K562 (cell line): Measurements from ENCODE around the gene PRM3. TPM values are rescaled to one million over a fixed set of nuclear protein-coding genes. Genes with fewer than 3 reads are reported as not detected.

Source experiments
- BRD4 ChIP-seq: fragments of 200-600 bp; sonication (generic); IDR thresholded peaks from 2 replicates; pipeline ENCODE4 v1.6.1; 2017; ENCODE audit warnings: inconsistent platforms
- CBX8 ChIP-seq: fragments of 200-600 bp; sonication (generic); IDR thresholded peaks from 2 replicates; pipeline ENCODE4 v1.6.1; 2012; ENCODE audit warnings: borderline replicate concordance, mixed run types, low read depth, mild to moderate bottlenecking, moderate library complexity, mixed read lengths, low read length, control low read depth, inconsistent platforms; ENCODE audit not compliant: poor library complexity, severe bottlenecking; ENCODE audit errors: extremely low read depth
- CCAR2 ChIP-seq: fragments of 200-400 bp; formaldehyde crosslinking; IDR thresholded peaks from 2 replicates; pipeline ENCODE4 v1.6.1; 2017; ENCODE audit warnings: mild to moderate bottlenecking, low read depth, low read length
- DPF2 ChIP-seq: fragments of 450-650 bp; IDR thresholded peaks from 2 replicates; pipeline ENCODE4 v1.6.1; 2016
- GTF2E2 ChIP-seq: fragments of 200-800 bp; sonication (Bioruptor generic); IDR thresholded peaks from 2 replicates; pipeline ENCODE4 v1.6.1; 2016; ENCODE audit warnings: missing genetic modification characterization, missing compliant biosample characterization
- HMG20A ChIP-seq: fragments of 450-650 bp; formaldehyde crosslinking; conservative IDR thresholded peaks from 2 replicates; pipeline ENCODE4 v1.4.0; 2020; ENCODE audit warnings: mild to moderate bottlenecking, mixed read lengths
- IFI16 ChIP-seq: fragments of 250-450 bp; sonication (Bioruptor Pico); IDR thresholded peaks from 2 replicates; pipeline ENCODE4 v2.1.2; 2022; ENCODE audit warnings: mild to moderate bottlenecking, inconsistent platforms
- KLF13 ChIP-seq: fragments of 450-650 bp; IDR thresholded peaks from 2 replicates; pipeline ENCODE4 v1.6.1; 2016; ENCODE audit warnings: missing genetic modification characterization, low read depth, mild to moderate bottlenecking, missing compliant biosample characterization, moderate library complexity, borderline replicate concordance
- MAFK ChIP-seq: IDR thresholded peaks from 2 replicates; pipeline ENCODE4 v1.6.1; 2011; ENCODE audit warnings: low read length, improper control_type of control experiment
- MCM3 ChIP-seq: fragments of 450-650 bp; IDR thresholded peaks from 2 replicates; pipeline ENCODE4 v1.6.1; 2016
- RNF2 ChIP-seq: sonication (generic); IDR thresholded peaks from 2 replicates; pipeline ENCODE4 v1.6.1; 2016
- SIX5 ChIP-seq, 2 experiments: IDR thresholded peaks; 2 replicates each; pipeline ENCODE4 v1.6.1; 2011; ENCODE audit warnings: low read length in 2 of 2, borderline replicate concordance in 1 of 2, low read depth in 1 of 2, mild to moderate bottlenecking in 1 of 2, moderate library complexity in 1 of 2; ENCODE audit not compliant: insufficient read depth in 1 of 2
- TBP ChIP-seq: optimal IDR thresholded peaks from 2 replicates; pipeline ENCODE3; 2011; ENCODE audit warnings: low read depth, low read length, improper control_type of control experiment
- TEAD2 ChIP-seq: fragments of 450-650 bp; IDR thresholded peaks from 2 replicates; pipeline ENCODE4 v1.6.1; 2016; ENCODE audit warnings: missing genetic modification characterization, control low read depth, missing compliant biosample characterization
- ZNF644 ChIP-seq: fragments of 200-800 bp; sonication (Bioruptor generic); IDR thresholded peaks from 2 replicates; pipeline ENCODE4 v1.6.1; 2016; ENCODE audit warnings: low read depth, missing genetic modification characterization, missing compliant biosample characterization
- ZNF76 ChIP-seq: fragments of 250-450 bp; sonication (Bioruptor Pico); IDR thresholded peaks from 2 replicates; pipeline ENCODE4 v1.4.0; 2020; ENCODE audit warnings: mild to moderate bottlenecking, moderate library complexity, borderline replicate concordance
- polyA plus RNA-seq, 8 experiments: library from polyadenylated mRNA; depleted of rRNA in 4 of 8; stranded (reverse) in 5 of 8; unstranded in 3 of 8; fragments of >200 nt; fragmentation: Nextera tagmentation in 2 of 8; fragmentation: Illumina TruSeq in 1 of 8; extraction: Ambion mirVana in 2 of 8; extraction: Trizol in 1 of 8; gene quantifications; 2 replicates each; pipeline versions ENCODE4 v1.2.1 to v1.2.3, GENCODE V29; 2011 to 2014; ENCODE audit warnings: inconsistent platforms in 1 of 8, missing spikeins in 1 of 8
- total RNA-seq, 7 experiments: library from RNA; depleted of rRNA in 6 of 7; stranded (reverse); fragments of >200 nt in 6 of 7; fragmentation: Illumina TruSeq in 2 of 7; extraction: Trizol in 2 of 7; gene quantifications; 2 replicates each; pipeline versions ENCODE4 v1.2.1 to v1.2.3, GENCODE V29; 2011 to 2021; ENCODE audit warnings: low replicate concordance in 1 of 7
- TF ChIP-seq, protein P1 (sequence below): sonication (generic); formaldehyde crosslinking; IDR thresholded peaks from 2 replicates; pipeline ENCODE4 v1.8.0; 2023; ENCODE audit warnings: mild to moderate bottlenecking, missing genetic modification reagents
- TF ChIP-seq, protein P2 (sequence below): fragments of 450-650 bp; IDR thresholded peaks from 2 replicates; pipeline ENCODE4 v1.6.1; 2016; ENCODE audit warnings: missing biosample characterization, missing genetic modification characterization
- TF ChIP-seq, protein P3 (sequence below): sonication (generic); formaldehyde crosslinking; IDR thresholded peaks from 2 replicates; pipeline ENCODE4 v1.8.0; 2022; ENCODE audit warnings: mild to moderate bottlenecking, low read depth, missing genetic modification reagents
- TF ChIP-seq, protein P4 (sequence below): fragments of 250-450 bp; sonication (Bioruptor Pico); IDR thresholded peaks from 2 replicates; pipeline ENCODE4 v1.5.1; 2021; ENCODE audit warnings: mild to moderate bottlenecking
- TF ChIP-seq, protein P5 (sequence below): IDR thresholded peaks from 2 replicates; pipeline ENCODE4 v1.6.1; 2011; ENCODE audit not compliant: insufficient read length; ENCODE audit errors: extremely low read depth

PRM3 gene
- total and polyA plus RNA-seq, 9 of the 15 experiments (the other 6 are each of a cell fraction or from before 2014, with no cell fraction given), result not detected

DNA sequence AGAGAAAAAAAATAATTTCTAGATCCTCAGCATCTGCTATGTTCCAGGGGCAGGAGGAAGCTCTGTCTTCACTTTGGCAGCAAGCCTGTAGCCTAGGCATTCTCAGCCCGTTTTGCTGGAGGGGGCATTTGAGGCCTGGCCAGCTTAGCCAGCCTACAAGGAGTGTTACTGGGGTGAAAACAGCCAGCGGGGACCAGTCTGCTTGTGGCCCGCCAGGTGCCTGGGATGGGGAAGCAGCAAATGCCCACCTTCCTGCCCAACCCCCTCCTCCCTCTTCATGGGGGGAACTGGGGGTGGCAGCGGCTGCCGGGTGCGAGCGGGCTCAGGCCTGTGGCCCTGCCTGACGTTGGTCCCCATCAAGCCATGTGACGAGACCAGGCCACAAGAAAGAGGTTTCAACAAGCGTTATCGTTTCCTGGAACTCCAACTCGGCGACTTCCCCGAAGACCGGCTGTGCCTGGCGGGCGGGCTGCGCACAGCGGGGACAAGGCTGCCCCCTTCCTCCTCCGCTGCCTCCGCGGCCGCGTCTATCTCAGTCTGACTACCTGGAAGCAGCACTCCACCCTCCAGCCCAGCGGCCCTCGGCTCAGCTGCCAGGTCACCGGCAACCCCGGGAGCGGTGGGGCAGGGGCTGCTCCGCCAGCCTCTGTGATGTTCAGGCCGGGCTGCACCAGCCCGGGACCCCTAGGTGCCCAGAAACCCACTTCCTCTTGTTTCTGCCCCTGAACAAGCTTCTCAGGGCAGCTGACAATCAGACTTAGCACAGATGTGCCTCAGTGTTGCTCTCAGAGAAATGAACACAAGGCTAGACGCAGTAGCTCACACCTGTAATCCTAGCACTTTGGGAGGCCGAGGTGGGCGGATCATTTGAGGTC is 40.3 kb downstream of the PRM3 start (continued):
- TF ChIP-seq, protein P1, sequence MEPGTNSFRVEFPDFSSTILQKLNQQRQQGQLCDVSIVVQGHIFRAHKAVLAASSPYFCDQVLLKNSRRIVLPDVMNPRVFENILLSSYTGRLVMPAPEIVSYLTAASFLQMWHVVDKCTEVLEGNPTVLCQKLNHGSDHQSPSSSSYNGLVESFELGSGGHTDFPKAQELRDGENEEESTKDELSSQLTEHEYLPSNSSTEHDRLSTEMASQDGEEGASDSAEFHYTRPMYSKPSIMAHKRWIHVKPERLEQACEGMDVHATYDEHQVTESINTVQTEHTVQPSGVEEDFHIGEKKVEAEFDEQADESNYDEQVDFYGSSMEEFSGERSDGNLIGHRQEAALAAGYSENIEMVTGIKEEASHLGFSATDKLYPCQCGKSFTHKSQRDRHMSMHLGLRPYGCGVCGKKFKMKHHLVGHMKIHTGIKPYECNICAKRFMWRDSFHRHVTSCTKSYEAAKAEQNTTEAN, result no peak
- TF ChIP-seq DPF2, result peak; percentile 53; the same call in 1 of the 2 replicates
- TF ChIP-seq, protein P2, sequence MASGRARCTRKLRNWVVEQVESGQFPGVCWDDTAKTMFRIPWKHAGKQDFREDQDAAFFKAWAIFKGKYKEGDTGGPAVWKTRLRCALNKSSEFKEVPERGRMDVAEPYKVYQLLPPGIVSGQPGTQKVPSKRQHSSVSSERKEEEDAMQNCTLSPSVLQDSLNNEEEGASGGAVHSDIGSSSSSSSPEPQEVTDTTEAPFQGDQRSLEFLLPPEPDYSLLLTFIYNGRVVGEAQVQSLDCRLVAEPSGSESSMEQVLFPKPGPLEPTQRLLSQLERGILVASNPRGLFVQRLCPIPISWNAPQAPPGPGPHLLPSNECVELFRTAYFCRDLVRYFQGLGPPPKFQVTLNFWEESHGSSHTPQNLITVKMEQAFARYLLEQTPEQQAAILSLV, result peak; percentile 49; the same call in 1 of the 2 replicates
- no peak for TF ChIP-seq CCAR2
- no peak for TF ChIP-seq SIX5 (IDR thresholded peaks at IDR 0.05; ENCODE audit: borderline replicate concordance in 1 of 2, insufficient read depth in 1 of 2, low read depth in 1 of 2, low read length in 2 of 2)
- TF ChIP-seq ZNF76, result peak; percentile 97
- TF ChIP-seq, protein P3, sequence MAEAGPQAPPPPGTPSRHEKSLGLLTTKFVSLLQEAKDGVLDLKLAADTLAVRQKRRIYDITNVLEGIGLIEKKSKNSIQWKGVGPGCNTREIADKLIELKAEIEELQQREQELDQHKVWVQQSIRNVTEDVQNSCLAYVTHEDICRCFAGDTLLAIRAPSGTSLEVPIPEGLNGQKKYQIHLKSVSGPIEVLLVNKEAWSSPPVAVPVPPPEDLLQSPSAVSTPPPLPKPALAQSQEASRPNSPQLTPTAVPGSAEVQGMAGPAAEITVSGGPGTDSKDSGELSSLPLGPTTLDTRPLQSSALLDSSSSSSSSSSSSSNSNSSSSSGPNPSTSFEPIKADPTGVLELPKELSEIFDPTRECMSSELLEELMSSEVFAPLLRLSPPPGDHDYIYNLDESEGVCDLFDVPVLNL (CRISPR knock-in tag), result no peak
- TF ChIP-seq, protein P4, sequence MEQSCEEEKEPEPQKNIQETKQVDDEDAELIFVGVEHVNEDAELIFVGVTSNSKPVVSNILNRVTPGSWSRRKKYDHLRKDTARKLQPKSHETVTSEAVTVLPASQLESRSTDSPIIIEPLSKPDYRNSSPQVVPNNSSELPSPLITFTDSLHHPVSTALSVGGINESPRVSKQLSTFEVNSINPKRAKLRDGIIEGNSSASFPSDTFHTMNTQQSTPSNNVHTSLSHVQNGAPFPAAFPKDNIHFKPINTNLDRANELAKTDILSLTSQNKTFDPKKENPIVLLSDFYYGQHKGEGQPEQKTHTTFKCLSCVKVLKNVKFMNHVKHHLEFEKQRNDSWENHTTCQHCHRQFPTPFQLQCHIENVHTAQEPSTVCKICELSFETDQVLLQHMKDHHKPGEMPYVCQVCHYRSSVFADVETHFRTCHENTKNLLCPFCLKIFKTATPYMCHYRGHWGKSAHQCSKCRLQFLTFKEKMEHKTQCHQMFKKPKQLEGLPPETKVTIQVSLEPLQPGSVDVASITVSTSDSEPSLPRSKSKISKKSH (CRISPR knock-in tag), result peak; percentile 73; the same call in 1 of the 2 replicates
- TF ChIP-seq GTF2E2 (tag), result peak; percentile 34; the same call in 1 of the 2 replicates
- TF ChIP-seq RNF2, result peak; percentile 85; the same call in 1 of the 2 replicates
- TF ChIP-seq HMG20A (CRISPR knock-in tag), result no peak
- TF ChIP-seq IFI16 (CRISPR knock-in tag), result 0 out of 2 replicates have a peak, but pooled peaks have one; percentile 55
- no peak for TF ChIP-seq MCM3
- TF ChIP-seq KLF13 (tag), result no peak
- TF ChIP-seq, protein P5, sequence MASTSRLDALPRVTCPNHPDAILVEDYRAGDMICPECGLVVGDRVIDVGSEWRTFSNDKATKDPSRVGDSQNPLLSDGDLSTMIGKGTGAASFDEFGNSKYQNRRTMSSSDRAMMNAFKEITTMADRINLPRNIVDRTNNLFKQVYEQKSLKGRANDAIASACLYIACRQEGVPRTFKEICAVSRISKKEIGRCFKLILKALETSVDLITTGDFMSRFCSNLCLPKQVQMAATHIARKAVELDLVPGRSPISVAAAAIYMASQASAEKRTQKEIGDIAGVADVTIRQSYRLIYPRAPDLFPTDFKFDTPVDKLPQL, result no peak
- TF ChIP-seq TBP, result peak; percentile 72
- no peak for TF ChIP-seq TEAD2 (tag)
- no peak for TF ChIP-seq MAFK
- TF ChIP-seq ZNF644, result no peak
- no peak for TF ChIP-seq BRD4
- no peak for TF ChIP-seq CBX8
